GM10266 (cell line): ENCODE measurements around the gene H1-8.

ENCODE experiments used
- DNase-seq: peaks from one replicate; pipeline ENCODE4 v3.0.0; 2012; ENCODE audit errors: extremely low spot score
- TF ChIP-seq, protein P1 (sequence below): IDR thresholded peaks from 2 replicates; pipeline ENCODE4 v1.5.1; 2012; ENCODE audit warnings: mild to moderate bottlenecking, low read depth; ENCODE audit not compliant: control insufficient read depth, insufficient read depth; ENCODE audit errors: missing control alignments

The H1-8 gene

DNA sequence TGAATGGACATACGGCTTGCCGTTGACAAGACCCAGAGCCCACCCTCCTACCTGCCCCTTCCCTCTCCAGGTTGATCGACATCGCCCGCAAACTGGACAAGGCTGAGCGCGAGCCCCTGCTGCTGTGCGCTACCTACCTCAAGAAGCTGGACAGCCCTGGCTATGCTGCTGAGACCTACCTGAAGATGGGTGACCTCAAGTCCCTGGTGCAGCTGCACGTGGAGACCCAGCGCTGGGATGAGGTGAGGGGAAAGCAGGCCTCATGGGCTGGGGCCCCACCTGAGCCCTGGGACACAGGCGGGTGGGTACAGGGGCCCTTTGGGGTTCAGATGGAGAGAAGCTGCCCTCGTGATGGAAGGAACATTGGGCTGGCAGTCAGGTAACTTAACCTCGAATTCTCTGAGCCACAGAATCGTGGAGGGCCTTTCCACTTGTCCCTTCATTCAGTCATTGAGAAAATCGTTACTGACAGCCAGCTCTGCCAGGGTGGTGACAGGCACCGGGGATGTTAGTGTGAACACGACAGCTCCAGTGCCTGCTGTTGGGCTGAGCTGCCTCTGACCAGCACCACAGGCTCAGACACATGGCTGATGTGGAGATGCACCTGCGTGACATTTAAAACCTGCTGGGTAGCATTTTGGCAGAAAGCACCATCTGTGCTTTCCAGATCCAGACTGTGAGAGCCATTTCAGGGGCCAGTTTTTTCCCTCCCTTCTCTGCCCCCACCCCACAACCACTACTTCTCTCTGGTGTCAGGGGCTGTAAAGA is 40.1 kb upstream of the H1-8 start:
- TF ChIP-seq, protein P1, sequence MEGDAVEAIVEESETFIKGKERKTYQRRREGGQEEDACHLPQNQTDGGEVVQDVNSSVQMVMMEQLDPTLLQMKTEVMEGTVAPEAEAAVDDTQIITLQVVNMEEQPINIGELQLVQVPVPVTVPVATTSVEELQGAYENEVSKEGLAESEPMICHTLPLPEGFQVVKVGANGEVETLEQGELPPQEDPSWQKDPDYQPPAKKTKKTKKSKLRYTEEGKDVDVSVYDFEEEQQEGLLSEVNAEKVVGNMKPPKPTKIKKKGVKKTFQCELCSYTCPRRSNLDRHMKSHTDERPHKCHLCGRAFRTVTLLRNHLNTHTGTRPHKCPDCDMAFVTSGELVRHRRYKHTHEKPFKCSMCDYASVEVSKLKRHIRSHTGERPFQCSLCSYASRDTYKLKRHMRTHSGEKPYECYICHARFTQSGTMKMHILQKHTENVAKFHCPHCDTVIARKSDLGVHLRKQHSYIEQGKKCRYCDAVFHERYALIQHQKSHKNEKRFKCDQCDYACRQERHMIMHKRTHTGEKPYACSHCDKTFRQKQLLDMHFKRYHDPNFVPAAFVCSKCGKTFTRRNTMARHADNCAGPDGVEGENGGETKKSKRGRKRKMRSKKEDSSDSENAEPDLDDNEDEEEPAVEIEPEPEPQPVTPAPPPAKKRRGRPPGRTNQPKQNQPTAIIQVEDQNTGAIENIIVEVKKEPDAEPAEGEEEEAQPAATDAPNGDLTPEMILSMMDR = no peak
- DNase-seq = no peak

DNA sequence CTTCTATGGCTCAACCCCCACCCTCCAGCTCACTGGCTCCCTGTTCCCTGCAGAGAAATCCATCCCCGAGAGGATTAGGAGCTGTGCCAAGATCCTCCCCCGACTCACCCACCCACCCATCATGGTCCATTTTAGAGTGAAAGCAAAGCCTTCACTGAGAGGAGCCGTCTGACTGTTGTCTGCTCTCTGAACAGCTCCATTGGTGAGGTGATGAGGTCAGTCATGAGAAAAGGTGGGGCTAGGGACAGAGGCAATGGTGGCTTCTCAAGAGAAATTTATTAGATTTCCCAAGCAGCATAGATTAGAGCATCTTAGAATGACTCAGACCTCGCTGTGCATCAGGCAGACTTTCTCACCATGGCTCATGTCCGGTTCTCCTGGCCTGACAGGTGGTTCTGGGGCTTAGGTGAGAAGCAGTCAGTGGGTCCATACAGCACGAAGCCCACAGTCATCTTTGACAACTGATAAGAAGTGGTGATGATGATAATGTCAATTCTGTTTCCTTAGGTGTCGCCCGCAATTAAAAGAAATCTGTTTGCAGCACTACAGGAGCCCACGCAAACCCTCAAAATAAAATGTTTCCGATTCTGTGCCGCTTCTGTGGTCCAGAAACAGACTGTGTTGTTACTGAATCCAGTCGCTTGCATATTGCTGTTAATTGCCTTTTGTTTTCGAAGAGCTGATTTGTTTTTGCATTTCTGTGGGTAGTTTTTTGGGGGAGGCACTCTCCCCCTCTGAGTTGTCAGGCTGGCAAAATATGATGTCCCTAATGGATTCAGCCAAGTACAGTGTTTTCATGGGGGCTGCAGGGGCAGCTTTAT is 39.3 kb upstream of the H1-8 start:
- TF ChIP-seq, protein P1 = no peak
- no peak for DNase-seq

DNA sequence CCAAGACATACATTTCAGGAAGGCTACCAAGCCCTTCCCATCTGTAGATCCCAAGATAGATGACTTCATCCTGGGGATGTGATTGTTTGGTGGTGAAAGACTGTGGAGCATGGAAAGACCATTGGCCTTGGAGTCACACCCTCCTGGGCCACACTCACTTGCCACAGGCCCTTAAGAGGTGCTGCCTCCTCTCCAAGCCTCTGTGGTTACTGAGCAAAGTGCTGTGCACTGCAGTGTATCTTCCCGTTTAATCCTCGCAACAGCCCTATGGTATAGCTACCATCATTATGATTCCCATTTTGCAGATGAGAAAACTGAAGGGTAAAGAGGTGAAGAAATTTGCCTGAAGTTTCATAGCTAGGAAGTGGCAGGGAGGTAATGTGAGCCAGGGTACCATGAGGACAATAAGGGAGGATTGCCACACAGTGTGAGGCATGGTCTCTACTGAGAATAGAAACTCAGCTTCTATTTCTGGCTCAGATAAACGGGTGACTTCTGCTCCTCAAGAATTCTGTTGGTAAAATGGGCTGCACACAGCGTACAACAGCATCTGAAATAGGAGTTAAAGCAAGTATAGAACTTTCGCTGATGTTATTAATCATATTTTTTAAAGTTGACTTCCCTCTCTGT is 38.4 kb upstream of the H1-8 start:
- DNase-seq = no peak
- TF ChIP-seq, protein P1 = no peak

DNA sequence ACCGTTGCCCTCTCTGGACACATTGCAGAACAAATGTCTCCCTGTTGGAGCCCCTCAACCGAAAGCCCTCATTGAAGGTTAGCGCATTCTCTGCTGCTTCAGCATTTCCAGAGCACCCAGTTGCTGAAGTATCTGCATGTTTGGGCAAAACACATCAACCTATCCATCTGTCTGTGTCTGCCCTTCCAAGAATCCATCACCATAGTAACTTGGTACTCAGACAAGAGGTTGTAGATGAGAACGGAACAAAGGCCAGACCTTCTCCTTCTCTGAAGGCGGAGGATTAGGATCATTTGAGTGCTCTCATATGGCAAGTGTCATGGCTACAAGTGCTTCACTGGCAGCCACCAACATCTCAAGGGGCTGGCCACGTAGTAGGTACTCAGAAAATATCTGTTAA is 37.6 kb upstream of the H1-8 start:
- DNase-seq = no peak
- TF ChIP-seq, protein P1 = no peak

- TF ChIP-seq, protein P1 = no peak
- DNase-seq = no peak
Observed at GRCh38 chr3:129506231-129506742, 36.7 kb upstream of the H1-8 start.

DNA sequence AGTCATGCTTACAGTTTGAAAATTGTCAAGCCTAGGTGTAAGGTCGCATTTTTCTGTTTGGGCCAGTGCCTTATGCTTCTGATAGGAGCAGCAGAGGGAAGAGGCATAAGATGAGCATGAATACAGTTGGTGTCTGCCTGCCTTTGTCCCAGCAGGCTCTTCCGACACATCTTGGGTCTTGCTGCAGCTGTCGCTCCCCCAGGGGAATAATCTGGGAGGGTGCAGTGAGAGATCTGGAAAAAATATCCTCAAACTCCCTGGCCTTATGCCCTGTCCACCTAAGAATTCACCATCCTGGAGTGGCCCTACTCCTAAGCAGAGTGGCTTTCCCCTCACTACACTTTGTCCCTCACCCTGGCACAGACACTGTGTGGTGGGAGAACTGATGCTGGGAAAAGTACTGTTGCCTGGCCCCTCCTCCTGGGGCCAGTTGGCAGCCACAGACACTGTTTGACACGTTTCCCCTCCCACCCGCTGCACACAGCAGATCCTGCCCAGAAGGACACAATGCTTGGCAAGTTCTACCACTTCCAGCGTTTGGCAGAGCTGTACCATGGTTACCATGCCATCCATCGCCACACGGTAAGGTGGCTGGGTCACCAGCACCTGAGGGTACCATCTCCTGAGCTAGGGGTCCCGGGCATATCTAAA is 35.7 kb upstream of the H1-8 start:
- DNase-seq = no peak
- TF ChIP-seq, protein P1 = no peak
